PFSK-1 (cell line): ENCODE data around the gene PLD5.

Experiments used
- FOXP2 ChIP-seq: optimal IDR thresholded peaks from 2 replicates; pipeline ENCODE3; 2011; ENCODE audit warnings: borderline replicate concordance, control low read depth, inconsistent platforms; ENCODE audit not compliant: insufficient read depth; ENCODE audit errors: extremely low read length, extremely low read depth
- POLR2AphosphoS5 ChIP-seq: IDR thresholded peaks from 2 replicates; pipeline ENCODE4 v1.6.1; 2012; ENCODE audit warnings: low read depth, mild to moderate bottlenecking, control low read depth, low read length, moderate library complexity
- SIN3A ChIP-seq: IDR thresholded peaks from 2 replicates; pipeline ENCODE4 v1.6.1; 2012; ENCODE audit warnings: mild to moderate bottlenecking, low read length, moderate library complexity, borderline replicate concordance; ENCODE audit not compliant: insufficient read depth
- TAF1 ChIP-seq: IDR thresholded peaks from 2 replicates; pipeline ENCODE4 v1.6.1; 2012; ENCODE audit warnings: low read length, control low read depth, borderline replicate concordance; ENCODE audit not compliant: insufficient read depth
- TF ChIP-seq, protein P1 (sequence below), 2 experiments: IDR thresholded peaks; 2 replicates each; pipeline versions ENCODE4 v1.6.1 to v1.8.0; 2011 to 2012; ENCODE audit warnings: low read depth in 2 of 2, low read length in 2 of 2, control low read depth in 1 of 2, inconsistent platforms in 1 of 2, mild to moderate bottlenecking in 1 of 2, moderate library complexity in 1 of 2; ENCODE audit not compliant: insufficient read depth in 1 of 2

DNA sequence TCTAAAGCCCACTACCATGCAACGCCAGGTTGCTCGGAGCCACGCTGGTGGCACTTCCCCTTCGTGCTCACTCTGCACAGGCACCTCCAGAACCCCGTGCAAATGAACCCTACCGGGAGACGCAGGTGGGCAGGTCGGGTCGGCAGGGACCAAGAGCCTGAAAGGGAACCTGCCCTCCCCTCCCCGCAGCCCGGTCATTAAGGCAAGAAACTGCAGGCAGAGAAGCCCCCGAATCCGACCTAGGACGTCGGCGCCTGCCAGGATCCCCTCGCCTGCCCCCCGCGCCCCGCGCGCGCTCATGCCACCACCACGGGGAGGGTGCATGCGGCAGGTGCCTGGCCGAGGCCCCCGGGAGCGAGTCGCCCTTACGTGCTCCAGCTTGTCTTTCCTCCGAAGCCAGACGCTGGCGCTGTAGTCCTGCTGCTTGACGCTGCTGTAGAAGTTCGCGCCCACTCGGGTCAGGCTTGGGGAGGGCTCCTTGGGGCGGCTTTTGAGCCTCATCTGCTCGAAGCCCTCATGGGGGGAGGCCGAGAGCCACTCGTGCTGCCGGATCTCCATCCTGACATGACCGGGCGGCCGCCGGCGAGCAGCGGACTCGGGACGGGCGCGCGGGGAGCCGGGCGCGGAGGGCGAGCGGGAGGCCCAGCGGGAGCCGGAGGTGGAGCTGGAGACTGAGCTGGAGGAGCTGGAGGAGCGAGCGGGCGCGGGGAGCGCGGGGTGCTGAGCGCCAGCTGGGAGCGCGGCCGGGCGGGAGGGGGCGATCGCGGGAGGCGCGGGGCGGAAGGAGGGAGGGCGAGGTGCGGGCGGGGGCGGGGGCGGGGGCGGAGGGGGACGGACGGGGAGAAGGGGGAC lies 552 bp downstream of the PLD5 start:
- no peak for TF ChIP-seq POLR2AphosphoS5
- TF ChIP-seq, protein P1, sequence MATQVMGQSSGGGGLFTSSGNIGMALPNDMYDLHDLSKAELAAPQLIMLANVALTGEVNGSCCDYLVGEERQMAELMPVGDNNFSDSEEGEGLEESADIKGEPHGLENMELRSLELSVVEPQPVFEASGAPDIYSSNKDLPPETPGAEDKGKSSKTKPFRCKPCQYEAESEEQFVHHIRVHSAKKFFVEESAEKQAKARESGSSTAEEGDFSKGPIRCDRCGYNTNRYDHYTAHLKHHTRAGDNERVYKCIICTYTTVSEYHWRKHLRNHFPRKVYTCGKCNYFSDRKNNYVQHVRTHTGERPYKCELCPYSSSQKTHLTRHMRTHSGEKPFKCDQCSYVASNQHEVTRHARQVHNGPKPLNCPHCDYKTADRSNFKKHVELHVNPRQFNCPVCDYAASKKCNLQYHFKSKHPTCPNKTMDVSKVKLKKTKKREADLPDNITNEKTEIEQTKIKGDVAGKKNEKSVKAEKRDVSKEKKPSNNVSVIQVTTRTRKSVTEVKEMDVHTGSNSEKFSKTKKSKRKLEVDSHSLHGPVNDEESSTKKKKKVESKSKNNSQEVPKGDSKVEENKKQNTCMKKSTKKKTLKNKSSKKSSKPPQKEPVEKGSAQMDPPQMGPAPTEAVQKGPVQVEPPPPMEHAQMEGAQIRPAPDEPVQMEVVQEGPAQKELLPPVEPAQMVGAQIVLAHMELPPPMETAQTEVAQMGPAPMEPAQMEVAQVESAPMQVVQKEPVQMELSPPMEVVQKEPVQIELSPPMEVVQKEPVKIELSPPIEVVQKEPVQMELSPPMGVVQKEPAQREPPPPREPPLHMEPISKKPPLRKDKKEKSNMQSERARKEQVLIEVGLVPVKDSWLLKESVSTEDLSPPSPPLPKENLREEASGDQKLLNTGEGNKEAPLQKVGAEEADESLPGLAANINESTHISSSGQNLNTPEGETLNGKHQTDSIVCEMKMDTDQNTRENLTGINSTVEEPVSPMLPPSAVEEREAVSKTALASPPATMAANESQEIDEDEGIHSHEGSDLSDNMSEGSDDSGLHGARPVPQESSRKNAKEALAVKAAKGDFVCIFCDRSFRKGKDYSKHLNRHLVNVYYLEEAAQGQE (IDR thresholded peaks at IDR 0.05; ENCODE audit: insufficient read depth in 1 of 2, low read depth in 2 of 2, low read length in 2 of 2): no peak
- TF ChIP-seq TAF1: no peak
- TF ChIP-seq SIN3A: no peak
- TF ChIP-seq FOXP2: peak; percentile 14
